Activated CD8-positive, alpha-beta T cell treated with anti-CD3 and anti-CD28 coated beads, Interleukin-2, amount 10 ng/mL, durations not matched to agents 7 days and 5 days (primary cell): Measurements from ENCODE around the gene MS4A2. TPM values are rescaled to one million over a fixed set of nuclear protein-coding genes. Genes with fewer than 3 reads are reported as not detected.
"Not testable (repeated sequence)": the region's sequence is repeated elsewhere in the genome, so short reads cannot be mapped to it uniquely, and the experiment has no call there.

Source experiments
- ATAC-seq: fragments of 150-1000 bp; cut with Tn5 transposase; one replicate; pipeline ENCODE4 v1.10.0; 2021; ENCODE audit warnings: moderate library complexity
- CTCF ChIA-PET: fragments of 350-600 bp; sonication (Branson Sonifier 250); formaldehyde crosslinking; loops from one replicate; lab custom pipeline; 2021; ENCODE audit warnings: antibody characterized with exemption; lab: Charles Lee
- POLR2A ChIA-PET: fragments of 350-600 bp; sonication (Branson Sonifier 250); formaldehyde crosslinking; loops from one replicate; lab custom pipeline; 2021; ENCODE audit warnings: antibody characterized with exemption; lab: Charles Lee
- DNase-seq: peaks from one replicate; pipeline ENCODE4 v3.0.0-alpha.2; 2020
- H3K27ac Mint-ChIP-seq: one replicate; pipeline ENCODE4 v1.8.0; 2021; ENCODE audit warnings: mild to moderate bottlenecking, mixed read lengths
- H3K27me3 Mint-ChIP-seq: one replicate; pipeline ENCODE4 v1.8.0; 2021; ENCODE audit warnings: low read depth, mixed read lengths
- H3K36me3 Mint-ChIP-seq: one replicate; pipeline ENCODE4 v1.8.0; 2021; ENCODE audit warnings: low read depth, mixed read lengths
- H3K4me1 Mint-ChIP-seq: one replicate; pipeline ENCODE4 v1.8.0; 2021; ENCODE audit warnings: low read depth, mixed read lengths
- H3K4me3 Mint-ChIP-seq: one replicate; pipeline ENCODE4 v1.8.0; 2021; ENCODE audit warnings: mild to moderate bottlenecking, mixed read lengths
- H3K9me3 Mint-ChIP-seq: one replicate; pipeline ENCODE4 v1.8.0; 2022; ENCODE audit warnings: mixed read lengths; ENCODE audit not compliant: insufficient read depth
- total RNA-seq, 2 experiments: library from RNA; stranded (reverse); gene quantifications; one replicate each; pipeline ENCODE4 v1.2.3, GENCODE V29; 2021

MS4A2 gene
- total RNA-seq, 2 experiments from 2014 or later, result not detected

- CTCF ChIA-PET, result no interaction called here
- Mint-ChIP-seq H3K27ac (no peak overlapping the region), H3K36me3 (no peaks in the 10 kb centered on the region), H3K9me3 (no peaks in the 10 kb centered on the region), H3K27me3 (no peaks in the 10 kb centered on the region), H3K4me1 (no peaks in the 10 kb centered on the region), H3K4me3 (no peak overlapping the region)
- POLR2A ChIA-PET, result no interaction called here
- DNase-seq (no peak), ATAC-seq (no peak)
Observed at GRCh38 chr11:60077981-60078380, 10.5 kb upstream of the MS4A2 start.

- CTCF ChIA-PET, result no interaction called here
- POLR2A ChIA-PET, result no interaction called here
- ATAC-seq, result no peak
- H3K36me3 Mint-ChIP-seq, result no peaks in the 10 kb centered on the region
- H3K27me3 Mint-ChIP-seq, result no peaks in the 10 kb centered on the region
- no peaks in the 10 kb centered on the region for H3K9me3 Mint-ChIP-seq
- no peak overlapping the region for H3K27ac Mint-ChIP-seq
- H3K4me3 Mint-ChIP-seq, result no peak overlapping the region
- no peaks in the 10 kb centered on the region for H3K4me1 Mint-ChIP-seq
- DNase-seq, result no peak
Observed at GRCh38 chr11:60078745-60079144, 9.7 kb upstream of the MS4A2 start.

GRCh38 chr11:60080535-60080934 is 7.9 kb upstream of the MS4A2 start:
- no peaks in the 10 kb centered on the region for H3K4me1 Mint-ChIP-seq
- ATAC-seq (no peak), DNase-seq (no peak)
- H3K9me3 Mint-ChIP-seq, result no peaks in the 10 kb centered on the region
- H3K4me3 Mint-ChIP-seq, result no peak overlapping the region
- H3K27me3 Mint-ChIP-seq, result peaks cover 2% of the 10 kb centered on the region
- POLR2A ChIA-PET, result no interaction called here
- CTCF ChIA-PET, result no interaction called here
- H3K27ac Mint-ChIP-seq, result no peak overlapping the region
- no peaks in the 10 kb centered on the region for H3K36me3 Mint-ChIP-seq

GRCh38 chr11:60084631-60085273 is 3.7 kb upstream of the MS4A2 start:
- H3K9me3 Mint-ChIP-seq, result no peaks in the 10 kb centered on the region
- CTCF ChIA-PET, result no interaction called here
- H3K4me3 Mint-ChIP-seq, result no peak overlapping the region
- no peaks in the 10 kb centered on the region for H3K4me1 Mint-ChIP-seq
- H3K27me3 Mint-ChIP-seq, result peaks cover 7% of the 10 kb centered on the region
- no peaks in the 10 kb centered on the region for H3K36me3 Mint-ChIP-seq
- ATAC-seq (no peak), DNase-seq (no peak)
- POLR2A ChIA-PET, result interaction anchor here (0.6 kb wide), 1 partner anchor 1242 kb away, joined by 6 read pairs; no protein-coding TSS in a partner anchor
- no peak overlapping the region for H3K27ac Mint-ChIP-seq

GRCh38 chr11:60085909-60086308 is 2.6 kb upstream of the MS4A2 start:
- H3K27ac Mint-ChIP-seq, result no peak overlapping the region
- no peak for ATAC-seq

GRCh38 chr11:60087239-60087638 is 1.2 kb upstream of the MS4A2 start:
- no peaks in the 10 kb centered on the region for H3K4me1 Mint-ChIP-seq
- no peak overlapping the region for H3K4me3 Mint-ChIP-seq
- H3K36me3 Mint-ChIP-seq, result no peaks in the 10 kb centered on the region
- no peak for DNase-seq
- ChIA-PET CTCF (no interaction called here), POLR2A (no interaction called here)
- no peak overlapping the region for H3K27ac Mint-ChIP-seq
- no peaks in the 10 kb centered on the region for H3K9me3 Mint-ChIP-seq
- ATAC-seq, result no peak
- H3K27me3 Mint-ChIP-seq, result peaks cover 7% of the 10 kb centered on the region

More at GRCh38 chr11:60085909-60086308, 2.6 kb upstream of the MS4A2 start:
- Mint-ChIP-seq H3K27me3 (peaks cover 7% of the 10 kb centered on the region), H3K9me3 (no peaks in the 10 kb centered on the region), H3K4me1 (no peaks in the 10 kb centered on the region), H3K36me3 (no peaks in the 10 kb centered on the region), H3K4me3 (no peak overlapping the region)
- ChIA-PET CTCF (no interaction called here), POLR2A (no interaction called here)
- DNase-seq, result no peak

GRCh38 chr11:60095477-60096120 is 7.1 kb downstream of the MS4A2 start:
- Mint-ChIP-seq H3K9me3 (no peaks in the 10 kb centered on the region), H3K4me1 (no peaks in the 10 kb centered on the region), H3K27ac (no peak overlapping the region), H3K36me3 (no peaks in the 10 kb centered on the region), H3K27me3 (no peaks in the 10 kb centered on the region), H3K4me3 (no peak overlapping the region)
- ChIA-PET CTCF (no interaction called here), POLR2A (no interaction called here)
- ATAC-seq (no peak), DNase-seq (no peak)

GRCh38 chr11:60097189-60097588 is 8.7 kb downstream of the MS4A2 start:
- Mint-ChIP-seq H3K27ac (no peak overlapping the region), H3K9me3 (no peaks in the 10 kb centered on the region), H3K4me1 (no peaks in the 10 kb centered on the region), H3K27me3 (no peaks in the 10 kb centered on the region), H3K4me3 (no peak overlapping the region), H3K36me3 (no peaks in the 10 kb centered on the region)
- ATAC-seq (no peak), DNase-seq (no peak)
- ChIA-PET CTCF (no interaction called here), POLR2A (no interaction called here)

GRCh38 chr11:60098508-60098907 is 10.0 kb downstream of the MS4A2 start:
- no peaks in the 10 kb centered on the region for H3K27me3 Mint-ChIP-seq
- no peaks in the 10 kb centered on the region for H3K36me3 Mint-ChIP-seq
- H3K9me3 Mint-ChIP-seq, result no peaks in the 10 kb centered on the region
- ChIA-PET POLR2A (no interaction called here), CTCF (interaction anchor here (0.8 kb wide), 1 partner anchor 22 kb away, joined by 3 read pairs; no protein-coding TSS in a partner anchor)
- H3K4me1 Mint-ChIP-seq, result no peaks in the 10 kb centered on the region
- no peak overlapping the region for H3K4me3 Mint-ChIP-seq
- no peak overlapping the region for H3K27ac Mint-ChIP-seq
- ATAC-seq (no peak), DNase-seq (no peak)

GRCh38 chr11:60100516-60100915 is 12.1 kb downstream of the MS4A2 start:
- ChIA-PET POLR2A (no interaction called here), CTCF (no interaction called here)
- DNase-seq, result no peak
- Mint-ChIP-seq H3K27me3 (no peaks in the 10 kb centered on the region), H3K9me3 (no peaks in the 10 kb centered on the region), H3K27ac (no peak overlapping the region), H3K4me1 (no peaks in the 10 kb centered on the region), H3K4me3 (no peak overlapping the region), H3K36me3 (no peaks in the 10 kb centered on the region)
- no peak for ATAC-seq

GRCh38 chr11:60101368-60101767 is 12.9 kb downstream of the MS4A2 start:
- H3K9me3 Mint-ChIP-seq, DNase-seq, H3K27me3 Mint-ChIP-seq, ATAC-seq, H3K27ac Mint-ChIP-seq, H3K36me3 Mint-ChIP-seq, H3K4me3 Mint-ChIP-seq, POLR2A ChIA-PET, H3K4me1 Mint-ChIP-seq, CTCF ChIA-PET: not testable (repeated sequence)

GRCh38 chr11:60104471-60105115 is 16.1 kb downstream of the MS4A2 start:
- H3K27ac Mint-ChIP-seq, H3K4me3 Mint-ChIP-seq, H3K9me3 Mint-ChIP-seq, H3K27me3 Mint-ChIP-seq, POLR2A ChIA-PET, ATAC-seq, DNase-seq, CTCF ChIA-PET, H3K4me1 Mint-ChIP-seq, H3K36me3 Mint-ChIP-seq: not testable (repeated sequence)
